Esophagus squamous epithelium (tissue), 4 donors: Measurements from ENCODE around the gene ADAM11.

ENCODE experiments used
- CTCF ChIP-seq, 6 experiments: fragments of 450-650 bp in 4 of 6; fragments of 200-600 bp in 2 of 6; sonication (generic) in 2 of 6; IDR thresholded peaks; one replicate each; pipeline ENCODE4 v1.5.1; 2016 to 2019; ENCODE audit warnings: antibody characterized with exemption in 6 of 6, mild to moderate bottlenecking in 4 of 6, moderate library complexity in 4 of 6
- POLR2A ChIP-seq, 4 donors: fragments of 450-650 bp; IDR thresholded peaks; one replicate each; pipeline ENCODE4 v1.6.1; 2017; ENCODE audit warnings: antibody characterized with exemption in 4 of 4, mild to moderate bottlenecking in 4 of 4, moderate library complexity in 3 of 4

DNA sequence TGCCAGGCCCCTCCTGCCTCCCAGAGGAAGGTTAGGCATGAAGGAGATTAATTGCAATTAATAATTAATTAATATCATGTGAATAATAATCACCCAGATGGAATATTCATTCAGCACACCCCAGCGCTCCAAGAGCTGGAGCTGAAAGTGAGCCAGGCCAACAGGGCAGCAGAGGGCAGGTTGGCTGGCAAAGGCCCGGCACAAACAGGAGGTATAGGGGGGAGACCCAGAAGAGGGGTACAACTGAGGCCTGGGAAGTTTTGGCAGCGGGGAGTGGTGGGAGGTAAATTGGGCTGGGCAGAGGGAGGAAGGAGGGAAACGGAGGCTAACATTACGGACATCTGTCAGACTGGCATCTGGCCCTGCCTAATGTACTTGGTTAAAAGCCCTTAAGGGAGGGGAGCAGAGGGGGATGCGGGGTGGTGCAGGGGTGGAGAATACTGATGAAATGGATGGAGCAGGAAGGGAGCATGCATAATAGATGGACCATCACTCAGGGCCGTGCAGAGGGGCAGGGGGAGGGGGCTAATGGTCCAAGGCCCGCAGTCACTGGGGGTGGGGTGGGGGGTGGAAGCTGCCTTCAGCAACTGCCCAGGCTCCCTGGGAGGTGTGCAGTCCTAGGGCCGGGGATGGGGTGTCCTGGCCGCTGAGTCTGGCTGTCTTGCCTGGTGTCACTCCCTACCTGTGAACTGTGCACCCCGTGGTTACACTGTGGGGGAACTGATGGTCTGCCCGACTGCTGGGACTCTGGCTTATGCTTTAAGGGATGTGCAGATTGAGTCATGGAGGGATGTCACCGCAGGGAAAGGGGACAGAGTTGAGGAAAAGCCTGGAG, 1.9 kb downstream of the ADAM11 start:
- TF ChIP-seq POLR2A (IDR thresholded peaks at IDR 0.05) (no peak), CTCF (IDR thresholded peaks at IDR 0.05) (no peak)
